Measurements from ENCODE around the gene TRMU.

DNA sequence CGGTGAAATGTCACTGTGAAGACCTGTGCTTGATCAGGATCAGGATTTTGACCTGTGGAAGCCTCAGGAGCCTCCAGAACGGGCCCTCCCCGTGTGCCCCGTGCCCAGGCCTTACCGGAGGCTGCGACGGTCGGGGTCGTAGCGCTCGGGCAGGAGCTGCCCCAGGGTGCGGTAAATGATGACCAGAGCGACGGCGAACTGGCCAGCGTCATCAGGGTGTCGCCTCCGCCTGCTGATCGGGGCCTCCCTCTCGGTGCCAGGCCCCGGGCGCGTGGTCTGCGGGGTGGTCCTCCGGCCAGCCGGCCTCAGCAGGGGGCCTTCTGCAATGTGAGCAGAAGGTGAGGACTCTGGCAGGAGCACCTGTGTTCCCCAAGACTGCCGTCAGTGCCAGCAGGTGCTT lies 46.2 kb downstream of the TRMU start:
- TF ChIP-seq, protein P1, sequence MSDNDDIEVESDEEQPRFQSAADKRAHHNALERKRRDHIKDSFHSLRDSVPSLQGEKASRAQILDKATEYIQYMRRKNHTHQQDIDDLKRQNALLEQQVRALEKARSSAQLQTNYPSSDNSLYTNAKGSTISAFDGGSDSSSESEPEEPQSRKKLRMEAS (IDR thresholded peaks at IDR 0.05), result no peak
- TF ChIP-seq SP1 (IDR thresholded peaks at IDR 0.05) (no peak), RAD21 (IDR thresholded peaks at IDR 0.05) (no peak), FOXA1 (IDR thresholded peaks at IDR 0.05) (no peak), YY1 (IDR thresholded peaks at IDR 0.05) (no peak), GABPA (IDR thresholded peaks at IDR 0.05 in 1 of 2, conservative IDR thresholded peaks at IDR 0.05 in 1 of 2) (no peak), EGR1 (IDR thresholded peaks at IDR 0.05; ENCODE audit: low read depth in 2 of 2) (no peak), RXRA (IDR thresholded peaks at IDR 0.05) (no peak)
- TF ChIP-seq, protein P2, sequence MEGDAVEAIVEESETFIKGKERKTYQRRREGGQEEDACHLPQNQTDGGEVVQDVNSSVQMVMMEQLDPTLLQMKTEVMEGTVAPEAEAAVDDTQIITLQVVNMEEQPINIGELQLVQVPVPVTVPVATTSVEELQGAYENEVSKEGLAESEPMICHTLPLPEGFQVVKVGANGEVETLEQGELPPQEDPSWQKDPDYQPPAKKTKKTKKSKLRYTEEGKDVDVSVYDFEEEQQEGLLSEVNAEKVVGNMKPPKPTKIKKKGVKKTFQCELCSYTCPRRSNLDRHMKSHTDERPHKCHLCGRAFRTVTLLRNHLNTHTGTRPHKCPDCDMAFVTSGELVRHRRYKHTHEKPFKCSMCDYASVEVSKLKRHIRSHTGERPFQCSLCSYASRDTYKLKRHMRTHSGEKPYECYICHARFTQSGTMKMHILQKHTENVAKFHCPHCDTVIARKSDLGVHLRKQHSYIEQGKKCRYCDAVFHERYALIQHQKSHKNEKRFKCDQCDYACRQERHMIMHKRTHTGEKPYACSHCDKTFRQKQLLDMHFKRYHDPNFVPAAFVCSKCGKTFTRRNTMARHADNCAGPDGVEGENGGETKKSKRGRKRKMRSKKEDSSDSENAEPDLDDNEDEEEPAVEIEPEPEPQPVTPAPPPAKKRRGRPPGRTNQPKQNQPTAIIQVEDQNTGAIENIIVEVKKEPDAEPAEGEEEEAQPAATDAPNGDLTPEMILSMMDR (IDR thresholded peaks at IDR 0.05; ENCODE audit: low read depth, low read length, missing input control), result no peak
- TF ChIP-seq, protein P3, sequence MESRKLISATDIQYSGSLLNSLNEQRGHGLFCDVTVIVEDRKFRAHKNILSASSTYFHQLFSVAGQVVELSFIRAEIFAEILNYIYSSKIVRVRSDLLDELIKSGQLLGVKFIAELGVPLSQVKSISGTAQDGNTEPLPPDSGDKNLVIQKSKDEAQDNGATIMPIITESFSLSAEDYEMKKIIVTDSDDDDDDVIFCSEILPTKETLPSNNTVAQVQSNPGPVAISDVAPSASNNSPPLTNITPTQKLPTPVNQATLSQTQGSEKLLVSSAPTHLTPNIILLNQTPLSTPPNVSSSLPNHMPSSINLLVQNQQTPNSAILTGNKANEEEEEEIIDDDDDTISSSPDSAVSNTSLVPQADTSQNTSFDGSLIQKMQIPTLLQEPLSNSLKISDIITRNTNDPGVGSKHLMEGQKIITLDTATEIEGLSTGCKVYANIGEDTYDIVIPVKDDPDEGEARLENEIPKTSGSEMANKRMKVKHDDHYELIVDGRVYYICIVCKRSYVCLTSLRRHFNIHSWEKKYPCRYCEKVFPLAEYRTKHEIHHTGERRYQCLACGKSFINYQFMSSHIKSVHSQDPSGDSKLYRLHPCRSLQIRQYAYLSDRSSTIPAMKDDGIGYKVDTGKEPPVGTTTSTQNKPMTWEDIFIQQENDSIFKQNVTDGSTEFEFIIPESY (IDR thresholded peaks at IDR 0.05), result no peak

Data from liver (tissue), 3 donors.